Activated gamma-delta T cell (primary cell): Measurements from ENCODE around the gene TBRG4.

Experiments used
- DNase-seq: peaks from one replicate; lab custom pipeline; 2025; lab: John Stamatoyannopoulos, UW

TBRG4 gene

GRCh38 chr7:45088821-45089340, 22.6 kb downstream of the TBRG4 start, which contains the start of gene NACAD:
NACAD (minus strand) TSS chr7:45088969; CDS start chr7:45088894, 75 bp downstream.
- DNase-seq = peak; percentile 40

GRCh38 chr7:45088146-45088701, 23.3 kb downstream of the TBRG4 start:
- no peak for DNase-seq

- DNase-seq = no peak
Measured at GRCh38 chr7:45087301-45088145, 24.0 kb downstream of the TBRG4 start.

- no peak for DNase-seq
Measured at GRCh38 chr7:45086331-45087065, 25.0 kb downstream of the TBRG4 start.

GRCh38 chr7:45085619-45086200, 25.8 kb downstream of the TBRG4 start:
- no peak for DNase-seq

GRCh38 chr7:45084901-45085618, 26.4 kb downstream of the TBRG4 start:
- no peak for DNase-seq

- no peak for DNase-seq
Measured at GRCh38 chr7:45084336-45084735, 27.2 kb downstream of the TBRG4 start.

GRCh38 chr7:45082831-45083331, 28.6 kb downstream of the TBRG4 start:
- no peak for DNase-seq

- no peak for DNase-seq
Measured at GRCh38 chr7:45082031-45082830, 29.3 kb downstream of the TBRG4 start.

- no peak for DNase-seq
Measured at GRCh38 chr7:45081670-45081974, 29.9 kb downstream of the TBRG4 start.

- no peak for DNase-seq
Measured at GRCh38 chr7:45080958-45081669, 30.4 kb downstream of the TBRG4 start.

- DNase-seq = no peak
Measured at GRCh38 chr7:45080265-45080957, 31.1 kb downstream of the TBRG4 start.

- DNase-seq = no peak
Measured at GRCh38 chr7:45078125-45078681, 33.3 kb downstream of the TBRG4 start.

GRCh38 chr7:45077579-45077978, 33.9 kb downstream of the TBRG4 start:
- DNase-seq = no peak

- DNase-seq = no peak
Measured at GRCh38 chr7:45076946-45077345, 34.6 kb downstream of the TBRG4 start.

GRCh38 chr7:45075871-45076796, 35.4 kb downstream of the TBRG4 start:
- DNase-seq = no peak

- DNase-seq = no peak
Measured at GRCh38 chr7:45075355-45075644, 36.2 kb downstream of the TBRG4 start.
